ENCODE data around the gene ATAD3C.
"Not testable (repeated sequence)": the region's sequence is repeated elsewhere in the genome, so short reads cannot be mapped to it uniquely, and the experiment has no call there.

ATAD3C gene

DNA sequence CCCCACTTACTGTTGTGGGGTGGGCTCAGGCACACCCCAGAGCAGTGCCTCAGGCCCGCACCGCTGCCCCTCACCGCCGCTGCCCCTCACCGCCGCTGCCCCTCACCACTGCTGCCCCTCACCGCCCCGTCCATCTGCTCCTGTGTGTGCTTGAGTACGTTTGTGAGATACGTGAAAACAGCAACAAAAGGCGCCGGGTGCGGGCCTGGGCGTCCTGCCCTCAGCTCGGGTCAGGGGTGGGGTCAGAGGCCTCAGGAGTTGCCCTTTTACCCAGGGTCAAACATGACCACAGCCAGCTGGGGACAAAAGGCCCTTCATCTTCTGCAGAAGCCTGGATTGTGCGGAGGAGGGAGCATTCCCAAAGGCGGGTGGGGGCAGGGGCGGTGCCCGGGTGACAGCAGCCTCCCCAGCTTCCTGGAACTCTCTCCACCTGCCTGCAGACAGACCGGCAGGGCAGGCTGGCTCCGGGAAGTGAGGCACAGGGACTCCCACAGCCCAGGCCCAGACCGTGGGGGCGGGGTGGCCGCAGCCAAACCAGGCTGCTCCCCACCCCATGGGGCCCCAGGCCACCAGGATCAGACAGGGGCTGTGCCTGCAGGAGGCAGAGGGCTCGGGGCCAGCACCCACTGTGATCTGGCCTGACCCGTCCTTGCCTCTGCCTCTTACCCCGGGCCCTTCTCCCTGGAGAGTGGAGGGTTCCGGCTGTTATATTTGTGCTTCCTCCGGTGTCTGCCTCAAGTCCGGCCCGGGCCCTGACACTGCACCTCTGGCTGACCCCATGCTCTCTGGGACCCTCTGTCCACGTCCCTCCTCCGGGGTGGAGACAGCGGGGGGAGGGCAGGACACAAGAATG is 16.3 kb upstream of the ATAD3C start:
- DNase-seq, result peak; percentile 76

- DNase-seq, result no peak
Measured at GRCh38 chr1:1433804-1434130, 15.7 kb upstream of the ATAD3C start.

GRCh38 chr1:1434131-1434823 is 15.2 kb upstream of the ATAD3C start:
- DNase-seq, result peak; percentile 81

DNA sequence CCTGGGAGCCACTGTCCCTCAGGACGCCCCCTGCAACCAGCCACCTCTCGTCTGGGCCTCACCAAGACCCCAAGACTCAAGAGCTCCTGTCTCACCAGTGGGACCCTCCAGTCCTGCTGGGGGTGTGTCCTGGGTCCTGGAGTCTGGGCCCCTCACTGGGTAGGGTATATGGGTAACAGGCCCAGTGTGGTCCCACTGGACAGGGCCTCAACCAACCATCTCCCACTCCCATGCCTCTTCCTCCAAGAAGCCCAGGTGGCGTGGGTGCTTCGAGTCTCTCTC is 14.7 kb upstream of the ATAD3C start:
- DNase-seq, result no peak

GRCh38 chr1:1435106-1435903 is 14.2 kb upstream of the ATAD3C start, which contains the start of gene VWA1:
VWA1 (plus strand) TSS chr1:1435690; CDS start chr1:1435749, 59 bp downstream.
- peak; percentile 73 for DNase-seq

DNA sequence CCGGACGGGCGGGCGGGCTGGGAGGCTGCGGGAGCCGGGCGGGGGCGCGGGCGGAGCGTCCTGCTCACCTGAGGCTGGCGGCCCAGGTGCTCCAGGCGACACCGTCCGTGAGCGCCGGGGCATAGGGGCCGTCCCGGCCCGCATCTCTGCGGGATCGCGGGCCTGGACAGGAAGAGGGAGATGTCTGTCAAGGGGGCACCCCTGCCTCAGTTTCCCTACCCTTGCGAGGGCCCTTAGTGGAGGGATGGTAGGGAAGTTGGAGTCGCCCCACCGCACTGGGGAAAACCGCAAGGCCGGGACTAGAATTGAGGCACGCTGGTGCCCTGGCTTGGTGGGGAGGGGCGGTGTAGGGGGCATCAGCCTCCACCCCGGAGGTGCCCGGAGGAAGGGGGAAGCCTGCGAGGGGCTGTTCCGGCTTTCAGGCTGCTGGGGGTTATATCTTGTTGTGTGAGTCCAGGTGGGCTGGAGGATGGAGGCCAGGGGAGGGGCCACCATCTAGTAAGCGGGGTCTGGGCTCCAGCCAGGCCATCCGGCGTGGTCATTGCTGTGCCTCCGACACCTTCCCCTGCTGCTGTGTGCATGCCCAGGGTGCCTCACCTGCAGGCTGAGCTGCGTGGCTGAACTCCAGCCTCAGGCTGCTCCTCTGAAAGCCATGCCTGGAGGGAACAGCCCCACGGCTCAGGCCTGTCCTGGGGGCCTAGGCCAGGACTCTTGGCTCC is 13.4 kb upstream of the ATAD3C start:
- DNase-seq, result no peak

GRCh38 chr1:1436630-1437032 is 12.9 kb upstream of the ATAD3C start:
- no peak for DNase-seq

DNA sequence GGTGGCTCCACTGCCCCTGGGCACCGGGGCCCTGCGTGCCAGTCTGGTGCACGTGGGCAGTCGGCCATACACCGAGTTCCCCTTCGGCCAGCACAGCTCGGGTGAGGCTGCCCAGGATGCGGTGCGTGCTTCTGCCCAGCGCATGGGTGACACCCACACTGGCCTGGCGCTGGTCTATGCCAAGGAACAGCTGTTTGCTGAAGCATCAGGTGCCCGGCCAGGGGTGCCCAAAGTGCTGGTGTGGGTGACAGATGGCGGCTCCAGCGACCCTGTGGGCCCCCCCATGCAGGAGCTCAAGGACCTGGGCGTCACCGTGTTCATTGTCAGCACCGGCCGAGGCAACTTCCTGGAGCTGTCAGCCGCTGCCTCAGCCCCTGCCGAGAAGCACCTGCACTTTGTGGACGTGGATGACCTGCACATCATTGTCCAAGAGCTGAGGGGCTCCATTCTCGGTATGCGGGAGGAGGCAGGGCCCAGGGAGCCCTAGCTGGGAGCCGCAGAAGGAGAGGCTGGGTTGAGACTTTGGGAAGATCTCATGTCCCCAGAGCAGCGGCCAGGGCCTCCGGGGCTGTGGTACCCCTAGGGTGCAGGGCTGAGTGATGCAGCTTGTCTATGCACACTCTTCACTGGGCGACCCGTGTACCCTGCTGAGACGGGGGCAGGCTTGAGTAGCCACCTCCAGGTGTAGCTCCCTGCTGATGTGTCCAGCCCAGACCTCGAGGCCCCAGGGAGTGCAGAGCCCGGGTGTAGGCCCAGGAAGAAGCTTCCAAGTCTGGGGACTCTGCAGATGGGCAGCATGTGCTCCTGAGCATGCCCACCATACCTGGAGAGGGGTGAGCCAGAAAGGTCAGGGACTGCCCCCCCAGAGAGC is 12.2 kb upstream of the ATAD3C start:
- DNase-seq, result no peak

- DNase-seq, result no peak
Measured at GRCh38 chr1:1437904-1438376, 11.5 kb upstream of the ATAD3C start.

DNA sequence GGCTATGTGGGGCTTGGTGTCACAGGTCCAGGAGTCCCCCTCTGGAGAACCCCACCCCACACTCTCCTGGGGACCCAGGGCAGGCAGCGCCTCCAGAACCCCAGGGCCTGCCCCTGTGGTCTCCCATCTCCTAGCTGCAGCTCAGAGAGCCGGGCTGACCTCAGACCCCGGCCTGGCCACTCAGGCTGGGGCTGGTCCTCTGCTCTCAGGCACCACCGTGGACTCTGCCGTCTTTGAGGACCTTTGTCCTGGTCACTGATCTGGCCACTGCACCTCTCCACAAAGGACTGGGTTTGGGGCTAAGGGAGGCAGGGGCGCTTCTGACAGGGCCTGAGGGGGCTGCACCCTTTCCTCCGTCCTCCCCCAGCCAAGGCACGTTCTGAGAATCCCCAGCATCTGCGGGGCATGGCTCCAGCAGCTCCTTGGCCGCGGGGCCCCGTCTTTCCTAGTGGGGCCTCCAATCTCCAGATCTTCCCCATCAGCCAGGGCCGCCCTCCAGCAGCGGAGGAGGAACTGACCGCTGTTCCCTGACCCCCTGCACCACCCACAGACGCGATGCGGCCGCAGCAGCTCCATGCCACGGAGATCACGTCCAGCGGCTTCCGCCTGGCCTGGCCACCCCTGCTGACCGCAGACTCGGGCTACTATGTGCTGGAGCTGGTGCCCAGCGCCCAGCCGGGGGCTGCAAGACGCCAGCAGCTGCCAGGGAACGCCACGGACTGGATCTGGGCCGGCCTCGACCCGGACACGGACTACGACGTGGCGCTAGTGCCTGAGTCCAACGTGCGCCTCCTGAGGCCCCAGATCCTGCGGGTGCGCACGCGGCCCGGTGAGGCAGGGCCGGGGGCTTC is 10.7 kb upstream of the ATAD3C start:
- no peak for DNase-seq

DNA sequence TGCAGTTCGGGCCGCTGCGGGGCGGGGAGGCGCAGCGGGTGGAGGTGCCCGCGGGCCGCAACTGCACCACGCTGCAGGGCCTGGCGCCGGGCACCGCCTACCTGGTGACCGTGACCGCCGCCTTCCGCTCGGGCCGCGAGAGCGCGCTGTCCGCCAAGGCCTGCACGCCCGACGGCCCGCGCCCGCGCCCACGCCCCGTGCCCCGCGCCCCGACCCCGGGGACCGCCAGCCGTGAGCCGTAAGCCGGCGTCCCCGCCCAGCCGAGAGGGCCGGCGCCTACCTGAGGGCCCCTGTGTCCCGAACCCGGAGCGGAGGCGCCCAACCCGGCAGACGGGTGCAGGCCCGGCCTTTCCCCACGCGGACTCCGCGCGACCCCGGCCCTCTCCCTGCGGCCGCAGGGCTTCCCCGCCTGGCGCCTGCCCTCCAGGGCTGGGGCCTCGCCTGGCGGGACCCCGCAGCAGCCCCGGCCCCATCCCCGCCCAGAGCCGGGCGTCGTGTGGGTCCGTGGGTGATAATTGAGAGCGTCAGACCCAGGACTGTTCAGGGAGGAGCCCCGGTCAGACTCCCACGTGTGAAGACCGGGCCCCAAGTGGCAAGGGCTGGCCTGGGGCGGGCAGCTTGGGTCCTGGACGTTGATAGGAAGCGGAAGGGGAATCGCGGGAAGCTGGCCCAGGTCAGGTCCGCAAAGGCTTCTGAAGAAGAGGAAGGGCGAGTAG is 9.8 kb upstream of the ATAD3C start:
- no peak for DNase-seq

DNA sequence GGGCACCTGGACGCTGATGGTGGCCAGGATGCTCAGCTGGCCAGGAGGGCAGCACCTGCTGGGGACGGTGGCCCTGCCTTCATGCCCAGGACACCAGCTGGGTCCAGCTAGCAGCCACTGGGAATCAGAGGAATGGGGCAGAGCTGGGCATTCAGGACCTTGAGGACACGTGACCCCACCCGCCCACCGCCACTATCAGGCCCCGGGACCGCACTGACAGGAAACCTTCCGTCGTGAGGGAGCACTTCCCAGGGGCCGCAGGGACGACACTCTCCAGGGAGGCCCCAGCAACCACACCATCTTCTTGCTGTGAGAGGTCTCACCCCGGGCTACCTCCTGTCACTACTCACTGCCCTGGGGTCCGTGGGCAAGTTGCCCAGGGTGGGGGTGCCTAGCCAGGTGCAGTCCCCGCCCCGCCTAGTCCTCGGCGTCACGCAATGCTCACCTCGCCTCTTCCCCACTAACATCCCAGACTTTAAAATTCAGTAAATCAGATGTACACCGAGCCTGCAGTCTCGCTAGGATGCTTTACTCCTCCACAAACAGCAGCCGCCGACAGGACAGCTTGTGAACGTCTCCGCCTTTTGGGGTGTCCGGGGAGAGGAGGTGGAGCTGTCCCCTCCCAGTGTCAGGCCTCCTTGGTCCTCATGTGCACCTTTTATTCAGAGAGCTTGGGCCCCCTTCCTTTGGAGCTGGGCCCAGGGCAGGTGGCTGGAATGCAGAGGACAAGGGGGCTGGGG is 9.1 kb upstream of the ATAD3C start:
- DNase-seq, result no peak

DNA sequence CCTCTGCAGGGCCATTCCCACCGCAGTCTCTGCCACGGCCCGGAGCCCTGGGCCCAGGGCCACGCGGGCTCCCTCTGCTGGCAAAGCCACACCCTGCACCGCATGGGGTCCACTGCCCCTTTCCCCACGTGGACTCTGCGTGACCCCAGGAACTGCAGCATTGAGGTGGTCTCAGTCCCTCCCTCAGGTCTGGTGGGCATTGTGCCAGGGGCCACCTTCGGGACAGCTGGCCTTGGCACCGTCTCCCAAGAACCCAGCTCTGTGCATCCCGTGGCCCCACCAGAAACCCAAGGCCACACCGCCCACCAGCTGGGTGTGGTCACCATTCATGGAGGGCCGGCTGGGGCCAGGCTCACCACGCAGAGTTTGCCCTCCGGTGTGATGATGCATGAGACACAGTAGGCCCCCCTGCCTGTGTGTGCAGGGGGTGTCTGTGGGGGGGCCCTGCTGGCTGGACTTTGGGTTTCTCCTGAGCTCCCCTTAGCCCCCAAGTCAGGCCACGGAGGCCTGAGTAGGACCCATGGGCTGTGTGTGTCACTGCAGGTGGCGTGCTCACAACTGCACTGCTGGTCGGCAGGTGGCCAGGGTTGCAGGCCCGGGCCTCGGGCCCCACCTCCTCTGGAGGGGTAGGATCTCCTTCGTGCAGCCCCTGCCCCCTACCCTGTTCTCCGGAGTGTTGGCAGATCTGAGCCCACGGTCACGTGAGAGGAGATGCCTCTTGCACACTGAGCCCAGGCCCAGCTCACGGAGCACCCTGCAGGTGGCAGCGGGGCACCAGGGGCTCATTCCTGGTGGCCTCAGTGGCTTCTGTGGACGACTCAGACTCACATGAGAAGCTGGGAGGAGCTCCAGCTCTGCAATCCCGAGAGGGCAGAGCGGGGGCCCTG is 8.2 kb upstream of the ATAD3C start:
- DNase-seq, result peak; percentile 46

GRCh38 chr1:1442069-1442770 is 7.3 kb upstream of the ATAD3C start:
- DNase-seq, result no peak

GRCh38 chr1:1446631-1447030 is 2.9 kb upstream of the ATAD3C start:
- not testable (repeated sequence) for DNase-seq

- not testable (repeated sequence) for DNase-seq
Measured at GRCh38 chr1:1450616-1451015, 1.1 kb downstream of the ATAD3C start.

- no peak for DNase-seq
Measured at GRCh38 chr1:1451696-1452364, 2.3 kb downstream of the ATAD3C start.

Measured in midbrain (tissue), 1 donor.